ENCODE results near the gene SDK1. TPM values are rescaled to one million over a fixed set of nuclear protein-coding genes. Genes with fewer than 3 reads are reported as not detected.

The SDK1 gene
- total and polyA plus RNA-seq, 2 experiments from 2014 or later: 2.1 to 10.0 TPM

GRCh38 chr7:3915337-3915878 lies 614.4 kb downstream of the SDK1 start (continued):
- TF ChIP-seq, protein P1, sequence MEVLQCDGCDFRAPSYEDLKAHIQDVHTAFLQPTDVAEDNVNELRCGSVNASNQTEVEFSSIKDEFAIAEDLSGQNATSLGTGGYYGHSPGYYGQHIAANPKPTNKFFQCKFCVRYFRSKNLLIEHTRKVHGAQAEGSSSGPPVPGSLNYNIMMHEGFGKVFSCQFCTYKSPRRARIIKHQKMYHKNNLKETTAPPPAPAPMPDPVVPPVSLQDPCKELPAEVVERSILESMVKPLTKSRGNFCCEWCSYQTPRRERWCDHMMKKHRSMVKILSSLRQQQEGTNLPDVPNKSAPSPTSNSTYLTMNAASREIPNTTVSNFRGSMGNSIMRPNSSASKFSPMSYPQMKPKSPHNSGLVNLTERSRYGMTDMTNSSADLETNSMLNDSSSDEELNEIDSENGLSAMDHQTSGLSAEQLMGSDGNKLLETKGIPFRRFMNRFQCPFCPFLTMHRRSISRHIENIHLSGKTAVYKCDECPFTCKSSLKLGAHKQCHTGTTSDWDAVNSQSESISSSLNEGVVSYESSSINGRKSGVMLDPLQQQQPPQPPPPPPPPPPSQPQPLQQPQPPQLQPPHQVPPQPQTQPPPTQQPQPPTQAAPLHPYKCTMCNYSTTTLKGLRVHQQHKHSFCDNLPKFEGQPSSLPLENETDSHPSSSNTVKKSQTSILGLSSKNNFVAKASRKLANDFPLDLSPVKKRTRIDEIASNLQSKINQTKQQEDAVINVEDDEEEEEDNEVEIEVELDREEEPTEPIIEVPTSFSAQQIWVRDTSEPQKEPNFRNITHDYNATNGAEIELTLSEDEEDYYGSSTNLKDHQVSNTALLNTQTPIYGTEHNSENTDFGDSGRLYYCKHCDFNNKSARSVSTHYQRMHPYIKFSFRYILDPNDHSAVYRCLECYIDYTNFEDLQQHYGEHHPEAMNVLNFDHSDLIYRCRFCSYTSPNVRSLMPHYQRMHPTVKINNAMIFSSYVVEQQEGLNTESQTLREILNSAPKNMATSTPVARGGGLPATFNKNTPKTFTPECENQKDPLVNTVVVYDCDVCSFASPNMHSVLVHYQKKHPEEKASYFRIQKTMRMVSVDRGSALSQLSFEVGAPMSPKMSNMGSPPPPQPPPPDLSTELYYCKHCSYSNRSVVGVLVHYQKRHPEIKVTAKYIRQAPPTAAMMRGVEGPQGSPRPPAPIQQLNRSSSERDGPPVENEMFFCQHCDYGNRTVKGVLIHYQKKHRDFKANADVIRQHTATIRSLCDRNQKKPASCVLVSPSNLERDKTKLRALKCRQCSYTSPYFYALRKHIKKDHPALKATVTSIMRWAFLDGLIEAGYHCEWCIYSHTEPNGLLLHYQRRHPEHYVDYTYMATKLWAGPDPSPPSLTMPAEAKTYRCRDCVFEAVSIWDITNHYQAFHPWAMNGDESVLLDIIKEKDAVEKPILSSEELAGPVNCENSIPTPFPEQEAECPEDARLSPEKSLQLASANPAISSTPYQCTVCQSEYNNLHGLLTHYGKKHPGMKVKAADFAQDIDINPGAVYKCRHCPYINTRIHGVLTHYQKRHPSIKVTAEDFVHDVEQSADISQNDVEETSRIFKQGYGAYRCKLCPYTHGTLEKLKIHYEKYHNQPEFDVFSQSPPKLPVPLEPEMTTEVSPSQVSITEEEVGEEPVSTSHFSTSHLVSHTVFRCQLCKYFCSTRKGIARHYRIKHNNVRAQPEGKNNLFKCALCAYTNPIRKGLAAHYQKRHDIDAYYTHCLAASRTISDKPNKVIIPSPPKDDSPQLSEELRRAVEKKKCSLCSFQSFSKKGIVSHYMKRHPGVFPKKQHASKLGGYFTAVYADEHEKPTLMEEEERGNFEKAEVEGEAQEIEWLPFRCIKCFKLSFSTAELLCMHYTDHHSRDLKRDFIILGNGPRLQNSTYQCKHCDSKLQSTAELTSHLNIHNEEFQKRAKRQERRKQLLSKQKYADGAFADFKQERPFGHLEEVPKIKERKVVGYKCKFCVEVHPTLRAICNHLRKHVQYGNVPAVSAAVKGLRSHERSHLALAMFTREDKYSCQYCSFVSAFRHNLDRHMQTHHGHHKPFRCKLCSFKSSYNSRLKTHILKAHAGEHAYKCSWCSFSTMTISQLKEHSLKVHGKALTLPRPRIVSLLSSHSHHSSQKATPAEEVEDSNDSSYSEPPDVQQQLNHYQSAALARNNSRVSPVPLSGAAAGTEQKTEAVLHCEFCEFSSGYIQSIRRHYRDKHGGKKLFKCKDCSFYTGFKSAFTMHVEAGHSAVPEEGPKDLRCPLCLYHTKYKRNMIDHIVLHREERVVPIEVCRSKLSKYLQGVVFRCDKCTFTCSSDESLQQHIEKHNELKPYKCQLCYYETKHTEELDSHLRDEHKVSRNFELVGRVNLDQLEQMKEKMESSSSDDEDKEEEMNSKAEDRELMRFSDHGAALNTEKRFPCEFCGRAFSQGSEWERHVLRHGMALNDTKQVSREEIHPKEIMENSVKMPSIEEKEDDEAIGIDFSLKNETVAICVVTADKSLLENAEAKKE (CRISPR knock-in tag; IDR thresholded peaks at IDR 0.05): no peak
- no peak for TF ChIP-seq CREB1 (CRISPR knock-in tag; IDR thresholded peaks at IDR 0.05; ENCODE audit: low read depth)
- no peak for TF ChIP-seq EZH2 (IDR thresholded peaks at IDR 0.05; ENCODE audit: low read depth, unreplicated experiment)
- no peak for TF ChIP-seq POLR2AphosphoS5 (IDR thresholded peaks at IDR 0.05; ENCODE audit: low read depth)
- no peak for TF ChIP-seq EZH2phosphoT487 (IDR thresholded peaks at IDR 0.05; ENCODE audit: unreplicated experiment)
- no peak for TF ChIP-seq STAT1 (IDR thresholded peaks at IDR 0.05; ENCODE audit: unreplicated experiment)
- no peak for TF ChIP-seq CTCF (conservative IDR thresholded peaks at IDR 0.05; ENCODE audit: low read depth in 2 of 2)
- TF ChIP-seq, protein P2, sequence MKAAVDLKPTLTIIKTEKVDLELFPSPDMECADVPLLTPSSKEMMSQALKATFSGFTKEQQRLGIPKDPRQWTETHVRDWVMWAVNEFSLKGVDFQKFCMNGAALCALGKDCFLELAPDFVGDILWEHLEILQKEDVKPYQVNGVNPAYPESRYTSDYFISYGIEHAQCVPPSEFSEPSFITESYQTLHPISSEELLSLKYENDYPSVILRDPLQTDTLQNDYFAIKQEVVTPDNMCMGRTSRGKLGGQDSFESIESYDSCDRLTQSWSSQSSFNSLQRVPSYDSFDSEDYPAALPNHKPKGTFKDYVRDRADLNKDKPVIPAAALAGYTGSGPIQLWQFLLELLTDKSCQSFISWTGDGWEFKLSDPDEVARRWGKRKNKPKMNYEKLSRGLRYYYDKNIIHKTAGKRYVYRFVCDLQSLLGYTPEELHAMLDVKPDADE (IDR thresholded peaks at IDR 0.05): no peak

All from GM23338 (cell line).